GM12864 (cell line): ENCODE measurements around the gene IHH.

ENCODE experiments used
- DNase-seq: peaks from one replicate; pipeline ENCODE4 v3.0.0-alpha.2; 2011; ENCODE audit warnings: low read depth
- H3K4me3 ChIP-seq: 2 replicates; pipeline ENCODE4 v1.5.1; 2011; ENCODE audit warnings: mild to moderate bottlenecking, low read depth, low read length, control low read depth
- CTCF ChIP-seq: IDR thresholded peaks from 2 replicates; pipeline ENCODE4 v1.5.1; 2011; ENCODE audit warnings: low read depth, mild to moderate bottlenecking, moderate library complexity, low read length, control low read depth, inconsistent platforms; ENCODE audit errors: missing control alignments

The IHH gene

GRCh38 chr2:219031005-219031738, 29.5 kb downstream of the IHH start:
- no peak for TF ChIP-seq CTCF
- DNase-seq = no peak
- H3K4me3 ChIP-seq = no peak overlapping the region

GRCh38 chr2:219030177-219030940, 30.4 kb downstream of the IHH start:
- no peak overlapping the region for H3K4me3 ChIP-seq
- no peak for TF ChIP-seq CTCF
- DNase-seq = no peak

GRCh38 chr2:219029829-219030165, 30.9 kb downstream of the IHH start:
- peak; percentile 12 for DNase-seq
- H3K4me3 ChIP-seq = no peak overlapping the region
- TF ChIP-seq CTCF = peak; percentile 99

- no peak for TF ChIP-seq CTCF
- DNase-seq = no peak
- no peak overlapping the region for H3K4me3 ChIP-seq
Observed at GRCh38 chr2:219028996-219029828, 31.5 kb downstream of the IHH start.

GRCh38 chr2:219028141-219028540, 32.6 kb downstream of the IHH start:
- TF ChIP-seq CTCF = no peak
- DNase-seq = no peak
- H3K4me3 ChIP-seq = no peak overlapping the region

GRCh38 chr2:219027511-219028055, 33.1 kb downstream of the IHH start:
- no peak for DNase-seq
- no peak overlapping the region for H3K4me3 ChIP-seq
- no peak for TF ChIP-seq CTCF
